Middle frontal gyrus (tissue), 1 donor: ENCODE data around the gene AREL1.
"Not testable (repeated sequence)": the region's sequence is repeated elsewhere in the genome, so short reads cannot be mapped to it uniquely, and the experiment has no call there.

Experiments
- DNase-seq: peaks from one replicate; pipeline ENCODE4 v3.0.0-alpha.2; 2015; ENCODE audit warnings: low spot score; ENCODE audit errors: extremely low spot score

AREL1 gene, protein sequence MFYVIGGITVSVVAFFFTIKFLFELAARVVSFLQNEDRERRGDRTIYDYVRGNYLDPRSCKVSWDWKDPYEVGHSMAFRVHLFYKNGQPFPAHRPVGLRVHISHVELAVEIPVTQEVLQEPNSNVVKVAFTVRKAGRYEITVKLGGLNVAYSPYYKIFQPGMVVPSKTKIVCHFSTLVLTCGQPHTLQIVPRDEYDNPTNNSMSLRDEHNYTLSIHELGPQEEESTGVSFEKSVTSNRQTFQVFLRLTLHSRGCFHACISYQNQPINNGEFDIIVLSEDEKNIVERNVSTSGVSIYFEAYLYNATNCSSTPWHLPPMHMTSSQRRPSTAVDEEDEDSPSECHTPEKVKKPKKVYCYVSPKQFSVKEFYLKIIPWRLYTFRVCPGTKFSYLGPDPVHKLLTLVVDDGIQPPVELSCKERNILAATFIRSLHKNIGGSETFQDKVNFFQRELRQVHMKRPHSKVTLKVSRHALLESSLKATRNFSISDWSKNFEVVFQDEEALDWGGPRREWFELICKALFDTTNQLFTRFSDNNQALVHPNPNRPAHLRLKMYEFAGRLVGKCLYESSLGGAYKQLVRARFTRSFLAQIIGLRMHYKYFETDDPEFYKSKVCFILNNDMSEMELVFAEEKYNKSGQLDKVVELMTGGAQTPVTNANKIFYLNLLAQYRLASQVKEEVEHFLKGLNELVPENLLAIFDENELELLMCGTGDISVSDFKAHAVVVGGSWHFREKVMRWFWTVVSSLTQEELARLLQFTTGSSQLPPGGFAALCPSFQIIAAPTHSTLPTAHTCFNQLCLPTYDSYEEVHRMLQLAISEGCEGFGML

DNA sequence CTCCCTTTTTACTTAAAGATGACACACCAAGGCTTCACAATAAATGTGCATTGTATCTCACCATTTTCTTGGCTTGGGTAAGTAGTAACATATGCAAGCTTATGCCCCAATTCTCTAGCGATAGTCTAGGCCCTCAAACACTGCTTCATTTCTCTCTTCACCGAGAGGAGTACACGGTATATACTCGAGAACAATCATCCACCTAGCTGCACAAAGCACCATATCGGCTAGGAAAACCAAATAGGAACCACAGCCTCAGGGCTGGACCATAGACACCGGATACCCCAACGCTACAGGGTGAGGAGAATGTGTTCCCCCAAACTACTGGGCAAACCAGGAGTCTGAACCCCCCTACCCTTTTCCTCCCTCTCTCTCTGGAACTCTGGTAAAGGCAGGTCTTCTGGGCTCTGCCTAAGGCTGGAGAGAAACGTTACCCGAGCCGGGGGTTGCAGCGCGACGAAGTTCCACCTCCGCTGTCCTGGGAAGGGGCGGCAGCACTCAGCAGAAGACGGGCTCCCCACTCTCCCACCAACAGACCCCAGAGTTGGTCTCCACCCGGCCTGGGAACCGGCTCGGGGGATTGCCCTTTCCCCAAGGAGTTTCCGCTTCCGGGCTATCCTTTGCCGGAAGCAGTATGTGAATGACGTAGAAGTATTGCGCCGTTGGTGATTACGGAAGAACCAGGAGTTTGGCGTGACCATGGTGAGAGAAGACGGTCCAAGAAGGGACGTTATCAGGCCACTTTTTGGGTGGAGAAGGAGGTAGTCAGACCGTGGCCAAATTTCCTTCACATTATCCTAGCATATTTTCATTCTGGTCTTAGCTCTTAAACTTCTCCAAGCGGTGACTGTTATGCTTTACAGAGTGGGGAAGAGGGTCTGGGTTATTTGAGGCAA is at the start of gene AREL1, which contains the start of gene FCF1:
AREL1 (minus strand) TSS at position 582 of the 896 bp plus-strand sequence. CDS start 27,465 bp downstream, outside the sequence.
FCF1 (plus strand) TSS at position 646 of the 896 bp plus-strand sequence; CDS start at position 700, 54 bp downstream.
- DNase-seq = peak; percentile 87

DNA sequence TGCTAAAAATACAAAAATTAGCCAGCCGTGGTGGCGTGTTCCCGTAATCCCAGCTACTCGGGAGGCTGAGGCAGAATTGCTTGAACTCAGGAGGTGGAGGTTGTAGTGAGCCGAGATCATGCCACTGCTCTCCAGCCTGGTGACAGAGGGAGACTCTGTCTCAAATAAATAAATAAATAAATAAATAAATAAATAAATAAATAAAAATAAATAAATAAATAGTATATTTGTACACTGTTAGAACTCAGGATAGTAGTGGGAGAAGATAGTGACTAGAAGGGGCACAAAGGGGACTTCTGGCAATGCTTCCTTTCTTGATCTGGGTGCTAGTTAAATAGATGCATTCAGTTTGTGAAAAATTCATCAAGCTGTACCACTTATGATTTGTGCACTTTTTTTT is 45.6 kb upstream of the AREL1 start:
- not testable (repeated sequence) for DNase-seq

DNA sequence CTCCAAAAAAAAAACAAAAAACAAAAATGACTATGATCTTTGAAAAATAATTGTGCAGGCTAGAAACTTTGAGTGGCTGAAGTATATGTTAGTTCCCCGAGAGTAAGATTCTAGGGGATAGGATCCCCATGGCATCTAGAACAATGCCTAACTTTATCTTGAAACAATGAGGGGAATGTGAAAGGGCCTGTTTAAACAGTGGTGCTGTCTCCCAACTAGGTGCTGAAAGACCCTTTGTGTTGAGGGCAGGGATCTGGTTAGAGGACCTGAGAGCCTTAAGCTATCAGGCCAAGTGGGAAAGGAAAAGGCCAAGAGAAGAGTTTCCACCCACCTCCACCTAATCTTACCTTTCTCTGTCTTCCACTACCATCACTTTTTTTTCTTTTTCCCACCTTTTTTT is 43.4 kb upstream of the AREL1 start:
- DNase-seq = no peak

GRCh38 chr14:74754899-74755298 is 42.0 kb upstream of the AREL1 start:
- DNase-seq = no peak

- no peak for DNase-seq
Observed at GRCh38 chr14:74754157-74754556, 41.3 kb upstream of the AREL1 start.

- no peak for DNase-seq
Observed at GRCh38 chr14:74747237-74747636, 34.4 kb upstream of the AREL1 start.

DNA sequence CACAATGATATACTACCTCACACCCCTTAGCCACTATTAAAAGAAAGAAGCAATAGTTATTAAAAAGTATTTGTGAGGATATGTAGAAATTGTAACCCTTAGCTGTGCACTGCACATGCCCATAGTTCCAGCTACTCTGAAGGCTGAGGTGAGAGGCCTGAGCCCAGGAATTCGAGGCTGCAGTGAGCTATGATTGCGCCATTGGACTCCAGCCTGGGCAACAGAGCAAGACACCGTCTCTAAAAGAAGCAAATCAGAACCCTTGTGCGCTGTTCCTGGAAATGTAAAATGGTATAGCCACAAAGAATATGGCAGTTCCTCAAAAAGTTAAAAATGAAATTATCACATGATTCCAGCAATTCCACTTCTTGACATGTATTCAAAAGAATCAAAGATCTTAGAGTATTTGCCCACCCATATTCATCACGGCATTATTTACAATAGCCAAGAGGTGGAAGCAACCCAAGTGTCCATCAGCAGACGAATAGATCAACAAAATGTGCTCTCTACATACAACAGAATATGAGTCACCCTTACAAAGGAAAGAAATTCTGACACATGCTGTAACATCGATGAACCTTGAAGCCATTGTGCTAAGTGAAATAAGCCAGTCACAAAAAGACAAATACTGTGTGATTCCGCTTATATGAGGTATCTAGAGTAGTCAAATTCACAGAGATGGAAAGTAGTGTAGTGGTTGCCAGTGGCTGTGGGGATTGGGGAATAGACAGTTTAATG is 26.6 kb upstream of the AREL1 start:
- DNase-seq = no peak

DNA sequence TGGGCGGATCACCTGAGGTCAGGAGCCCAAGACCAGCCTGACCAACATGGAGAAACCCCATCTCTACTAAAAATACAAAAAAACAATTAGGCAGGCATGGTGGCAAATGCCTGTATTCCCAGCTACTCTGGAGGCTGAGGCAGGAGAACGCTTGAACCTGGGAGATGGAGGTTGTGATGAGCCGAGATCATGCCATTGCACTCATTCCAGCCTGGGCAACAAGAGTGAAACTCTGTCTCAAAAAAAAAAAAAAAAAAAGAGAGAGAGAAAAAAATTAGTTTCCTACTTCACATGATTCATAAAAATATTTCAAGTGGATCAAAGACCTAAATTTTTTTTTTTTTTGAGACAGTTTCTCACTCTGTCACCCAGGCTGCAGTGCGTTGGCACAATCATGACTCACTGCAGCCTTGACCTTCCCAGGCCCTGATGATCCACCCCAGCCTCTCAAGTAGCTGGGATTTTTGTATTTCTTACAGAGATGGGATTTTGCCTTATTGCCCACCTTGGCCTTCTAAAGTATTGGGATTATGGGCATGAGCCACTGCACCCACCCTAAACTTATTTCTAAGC is 25.0 kb upstream of the AREL1 start:
- DNase-seq = no peak

GRCh38 chr14:74735125-74735524 is 22.2 kb upstream of the AREL1 start:
- DNase-seq = no peak

GRCh38 chr14:74733221-74733620 is 20.3 kb upstream of the AREL1 start:
- no peak for DNase-seq

DNA sequence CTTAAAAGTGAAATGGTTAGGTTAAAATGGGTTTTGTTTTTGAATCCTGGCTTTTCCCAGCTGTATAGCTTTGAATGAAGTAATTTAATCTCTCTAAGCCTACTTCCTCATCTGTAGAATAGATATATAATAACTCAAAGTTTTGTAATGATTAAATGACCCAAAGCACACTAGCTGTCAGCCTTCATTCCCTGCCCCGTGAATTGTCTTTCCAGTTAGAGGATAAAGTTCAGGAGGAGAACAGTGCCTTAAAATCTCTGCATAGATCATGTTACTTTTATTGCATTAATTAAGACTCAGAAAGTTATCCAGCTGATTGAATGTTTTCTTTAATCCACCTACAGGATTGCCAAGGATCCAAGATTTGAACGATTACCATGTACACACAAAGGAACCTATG is 19.5 kb upstream of the AREL1 start:
- DNase-seq = no peak

DNA sequence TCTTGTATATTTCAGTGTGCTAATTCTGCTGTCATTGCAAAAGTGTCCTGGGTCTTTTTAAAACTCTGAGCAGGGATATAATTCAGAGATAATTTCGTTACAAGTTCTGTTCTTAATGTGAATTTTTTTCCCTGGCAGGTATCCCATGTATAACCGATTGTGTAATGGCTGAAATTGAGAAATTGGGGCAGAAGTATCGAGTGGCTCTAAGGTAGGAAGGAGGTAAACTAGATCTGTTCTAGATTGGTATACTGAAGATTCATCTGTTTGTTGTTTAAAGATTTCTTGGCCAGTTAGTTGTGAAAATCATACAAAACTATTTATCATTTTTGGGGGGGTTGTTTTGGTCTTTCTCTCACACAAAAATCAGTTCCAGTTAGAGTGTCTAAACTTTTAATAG is 10.3 kb upstream of the AREL1 start:
- no peak for DNase-seq

GRCh38 chr14:74720526-74720925 is 7.6 kb upstream of the AREL1 start:
- no peak for DNase-seq

- no peak for DNase-seq
Observed at GRCh38 chr14:74713395-74713735, 485 bp upstream of the AREL1 start.

DNA sequence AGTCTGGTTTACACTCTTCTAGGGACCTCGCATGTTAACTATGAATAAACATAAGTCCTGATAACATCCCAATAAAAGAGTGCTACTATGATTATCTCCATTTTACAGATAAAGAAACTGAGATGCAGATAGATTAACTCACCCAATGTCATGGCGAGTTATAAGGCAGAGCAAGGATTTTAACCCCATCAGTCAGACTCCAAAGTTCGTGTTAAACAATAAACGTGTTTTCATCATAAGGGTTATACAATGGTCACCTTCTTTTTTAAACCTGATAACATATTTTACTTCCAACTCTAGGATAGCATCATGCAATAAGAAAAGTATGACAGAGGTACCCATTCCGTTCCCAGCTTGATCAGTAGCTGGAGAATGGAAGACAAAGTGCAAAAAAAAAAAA is 1.2 kb downstream of the AREL1 start:
- no peak for DNase-seq

- no peak for DNase-seq
Observed at GRCh38 chr14:74710480-74710879, 2.4 kb downstream of the AREL1 start.

GRCh38 chr14:74705613-74706500 is 7.0 kb downstream of the AREL1 start:
- no peak for DNase-seq

GRCh38 chr14:74704656-74705055 is 8.2 kb downstream of the AREL1 start:
- no peak for DNase-seq

- no peak for DNase-seq
Observed at GRCh38 chr14:74703043-74703442, 9.8 kb downstream of the AREL1 start.
